Gastroesophageal sphincter (tissue), 3 donors: ENCODE measurements around the gene DDX31.

Experiments used
- EP300 ChIP-seq: sonication (generic); formaldehyde crosslinking; IDR thresholded peaks from one replicate; pipeline ENCODE4 v1.6.1; 2017; ENCODE audit warnings: antibody characterized with exemption, mild to moderate bottlenecking
- POLR2A ChIP-seq, 2 donors: fragments of 450-650 bp; IDR thresholded peaks; one replicate each; pipeline ENCODE4 v1.6.1; 2017; ENCODE audit warnings: antibody characterized with exemption in 2 of 2, mild to moderate bottlenecking in 2 of 2, moderate library complexity in 1 of 2
- POLR2AphosphoS5 ChIP-seq: sonication (generic); formaldehyde crosslinking; IDR thresholded peaks from one replicate; pipeline ENCODE4 v1.6.1; 2017; ENCODE audit warnings: antibody characterized with exemption
- TF ChIP-seq, protein P1 (sequence below), 4 experiments: fragments of 200-600 bp in 2 of 4; fragments of 450-650 bp in 2 of 4; sonication (generic) in 1 of 4; IDR thresholded peaks; one replicate each; pipeline ENCODE4 v1.5.1; 2017 to 2019; ENCODE audit warnings: antibody characterized with exemption in 4 of 4, mild to moderate bottlenecking in 2 of 4, moderate library complexity in 2 of 4

DNA sequence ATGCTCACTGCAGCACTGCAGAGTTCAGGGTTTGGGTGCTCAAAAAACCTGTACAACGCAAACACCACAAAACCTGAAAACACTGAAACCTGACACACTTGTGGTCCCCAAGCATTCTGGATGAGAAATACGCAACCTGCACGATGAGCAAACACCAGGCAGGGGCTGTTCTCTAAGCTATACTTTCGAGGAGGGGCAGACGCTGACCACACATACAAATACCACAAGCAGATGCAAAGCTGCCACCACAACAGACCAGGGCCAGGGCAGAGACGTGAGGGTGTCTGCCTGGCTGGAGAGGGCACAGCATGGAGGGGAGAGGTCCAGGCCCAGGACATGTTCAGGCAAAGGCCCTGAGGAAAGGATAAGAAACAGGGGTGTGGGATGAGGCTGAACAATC is 64.4 kb downstream of the DDX31 start:
- TF ChIP-seq, protein P1, sequence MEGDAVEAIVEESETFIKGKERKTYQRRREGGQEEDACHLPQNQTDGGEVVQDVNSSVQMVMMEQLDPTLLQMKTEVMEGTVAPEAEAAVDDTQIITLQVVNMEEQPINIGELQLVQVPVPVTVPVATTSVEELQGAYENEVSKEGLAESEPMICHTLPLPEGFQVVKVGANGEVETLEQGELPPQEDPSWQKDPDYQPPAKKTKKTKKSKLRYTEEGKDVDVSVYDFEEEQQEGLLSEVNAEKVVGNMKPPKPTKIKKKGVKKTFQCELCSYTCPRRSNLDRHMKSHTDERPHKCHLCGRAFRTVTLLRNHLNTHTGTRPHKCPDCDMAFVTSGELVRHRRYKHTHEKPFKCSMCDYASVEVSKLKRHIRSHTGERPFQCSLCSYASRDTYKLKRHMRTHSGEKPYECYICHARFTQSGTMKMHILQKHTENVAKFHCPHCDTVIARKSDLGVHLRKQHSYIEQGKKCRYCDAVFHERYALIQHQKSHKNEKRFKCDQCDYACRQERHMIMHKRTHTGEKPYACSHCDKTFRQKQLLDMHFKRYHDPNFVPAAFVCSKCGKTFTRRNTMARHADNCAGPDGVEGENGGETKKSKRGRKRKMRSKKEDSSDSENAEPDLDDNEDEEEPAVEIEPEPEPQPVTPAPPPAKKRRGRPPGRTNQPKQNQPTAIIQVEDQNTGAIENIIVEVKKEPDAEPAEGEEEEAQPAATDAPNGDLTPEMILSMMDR (IDR thresholded peaks at IDR 0.05) = no peak
- no peak for TF ChIP-seq EP300
- TF ChIP-seq POLR2A (IDR thresholded peaks at IDR 0.05) = no peak
- no peak for TF ChIP-seq POLR2AphosphoS5
